Kidney tubule cell (primary cell): ENCODE measurements around the gene NAPA.

Experiments used
- DNase-seq: peaks from one replicate; pipeline ENCODE4 v3.0.0-alpha.2; 2018; ENCODE audit warnings: low spot score

NAPA gene

GRCh38 chr19:47458672-47459071 is 56.2 kb downstream of the NAPA start:
- no peak for DNase-seq

- DNase-seq, result no peak
These were observed 58.0 kb downstream of the NAPA start for GRCh38 chr19:47456721-47457474.

- no peak for DNase-seq
These were observed 64.4 kb downstream of the NAPA start for GRCh38 chr19:47450478-47450877.

GRCh38 chr19:47448360-47448727 is 66.5 kb downstream of the NAPA start:
- no peak for DNase-seq

- DNase-seq, result peak; percentile 59
These were observed 67.1 kb downstream of the NAPA start for GRCh38 chr19:47447470-47448359.

- peak; percentile 56 for DNase-seq
These were observed 68.1 kb downstream of the NAPA start for GRCh38 chr19:47446534-47447469.

- DNase-seq, result peak; percentile 48
These were observed 68.9 kb downstream of the NAPA start for GRCh38 chr19:47445937-47446402.

GRCh38 chr19:47445527-47445926 is 69.3 kb downstream of the NAPA start:
- DNase-seq, result no peak

GRCh38 chr19:47444388-47444821 is 70.5 kb downstream of the NAPA start:
- no peak for DNase-seq

GRCh38 chr19:47443331-47443730 is 71.5 kb downstream of the NAPA start:
- DNase-seq, result no peak

GRCh38 chr19:47438793-47439220 is 76.1 kb downstream of the NAPA start:
- DNase-seq, result no peak
